GM19463 (cell line): ENCODE results near the gene XRCC4.
A peak's percentile ranks its signal among the peaks of the same experiment; 100 is the strongest.
"Not testable (repeated sequence)": the region's sequence is repeated elsewhere in the genome, so short reads cannot be mapped to it uniquely, and the experiment has no call there.

ENCODE experiments used
- ATAC-seq: cut with Tn5 transposase; IDR thresholded peaks from one replicate; pipeline ENCODE4 v1.9.1; 2021; ENCODE audit warnings: mild to moderate bottlenecking, moderate library complexity; ENCODE audit not compliant: unreplicated experiment

The XRCC4 gene

GRCh38 chr5:83256091-83256780, 178.9 kb downstream of the XRCC4 start:
- no peak for ATAC-seq

GRCh38 chr5:83257684-83258083, 180.3 kb downstream of the XRCC4 start:
- ATAC-seq: not testable (repeated sequence)

GRCh38 chr5:83265318-83265717, 188.0 kb downstream of the XRCC4 start:
- ATAC-seq: no peak

- no peak for ATAC-seq
Observed at GRCh38 chr5:83270311-83270710, 193.0 kb downstream of the XRCC4 start.

GRCh38 chr5:83277154-83277553, 199.8 kb downstream of the XRCC4 start:
- no peak for ATAC-seq

- peak; percentile 88 for ATAC-seq
Observed at GRCh38 chr5:83277953-83278352, 200.6 kb downstream of the XRCC4 start.

GRCh38 chr5:83281176-83281575, 203.8 kb downstream of the XRCC4 start:
- no peak for ATAC-seq

GRCh38 chr5:83281658-83282057, 204.3 kb downstream of the XRCC4 start:
- no peak for ATAC-seq

GRCh38 chr5:83283761-83284160, 206.4 kb downstream of the XRCC4 start:
- ATAC-seq: no peak

- no peak for ATAC-seq
Observed at GRCh38 chr5:83285661-83286398, 208.5 kb downstream of the XRCC4 start.

GRCh38 chr5:83294246-83294645, 216.9 kb downstream of the XRCC4 start:
- ATAC-seq: no peak

- ATAC-seq: no peak
Observed at GRCh38 chr5:83299353-83299752, 222.0 kb downstream of the XRCC4 start.

GRCh38 chr5:83306572-83307241, 229.4 kb downstream of the XRCC4 start:
- peak; percentile 99 for ATAC-seq

GRCh38 chr5:83312663-83313062, 235.3 kb downstream of the XRCC4 start:
- ATAC-seq: no peak

- ATAC-seq: no peak
Observed at GRCh38 chr5:83313436-83313835, 236.1 kb downstream of the XRCC4 start.

GRCh38 chr5:83321483-83322055, 244.2 kb downstream of the XRCC4 start:
- no peak for ATAC-seq

GRCh38 chr5:83322273-83322924, 245.1 kb downstream of the XRCC4 start:
- ATAC-seq: no peak

GRCh38 chr5:83323557-83324180, 246.3 kb downstream of the XRCC4 start:
- ATAC-seq: no peak

GRCh38 chr5:83331842-83332241, 254.5 kb downstream of the XRCC4 start:
- ATAC-seq: no peak

GRCh38 chr5:83337453-83338035, 260.2 kb downstream of the XRCC4 start:
- no peak for ATAC-seq
